GM12891 (cell line): Measurements from ENCODE around the gene GATAD2A.

Source experiments
- DNase-seq: peaks from one replicate; pipeline ENCODE4 v3.0.0; 2011; ENCODE audit warnings: low spot score; ENCODE audit not compliant: insufficient read length
- FAIRE-seq: peaks from 2 replicates; lab custom pipeline; 2011; peaks lifted over from hg19 to GRCh38; lab: Jason Lieb, UNC
- PAX5 ChIP-seq: IDR thresholded peaks from 2 replicates; pipeline ENCODE4 v1.6.1; 2011; ENCODE audit warnings: low read length, moderate library complexity, mild to moderate bottlenecking; ENCODE audit not compliant: insufficient read depth, severe bottlenecking
- POLR2A ChIP-seq: IDR thresholded peaks from 2 replicates; pipeline ENCODE4 v1.6.1; 2011; ENCODE audit warnings: low read depth, low read length, control low read depth
- POLR2AphosphoS5 ChIP-seq: IDR thresholded peaks from 2 replicates; pipeline ENCODE4 v1.6.1; 2011; ENCODE audit warnings: low read depth, low read length, control low read depth
- POU2F2 ChIP-seq: IDR thresholded peaks from 2 replicates; pipeline ENCODE4 v1.6.1; 2011; ENCODE audit warnings: low read depth, mild to moderate bottlenecking, control low read depth, low read length, moderate library complexity
- SPI1 ChIP-seq: IDR thresholded peaks from 2 replicates; pipeline ENCODE4 v1.6.1; 2011; ENCODE audit warnings: low read depth, low read length, control low read depth
- TAF1 ChIP-seq: IDR thresholded peaks from 2 replicates; pipeline ENCODE4 v1.6.1; 2011; ENCODE audit warnings: low read depth, low read length, control low read depth

The GATAD2A gene

GRCh38 chr19:19423322-19423721, 17.8 kb downstream of the GATAD2A start:
- FAIRE-seq (no peak), DNase-seq (no peak)
- TF ChIP-seq POLR2AphosphoS5: no peak
- no peak for TF ChIP-seq POU2F2
- no peak for TF ChIP-seq PAX5
- no peak for TF ChIP-seq POLR2A
- no peak for TF ChIP-seq SPI1
- TF ChIP-seq TAF1: no peak

- TF ChIP-seq TAF1 (no peak), POLR2A (no peak), POLR2AphosphoS5 (no peak), PAX5 (no peak), SPI1 (no peak), POU2F2 (no peak)
- DNase-seq (no peak), FAIRE-seq (peak; percentile 69)
Observed at GRCh38 chr19:19425170-19425875, 19.8 kb downstream of the GATAD2A start.

- TF ChIP-seq POLR2A (no peak), POLR2AphosphoS5 (no peak), POU2F2 (no peak), SPI1 (no peak), TAF1 (no peak)
- DNase-seq: no peak
- FAIRE-seq: no peak
Observed at GRCh38 chr19:19426216-19426615, 20.7 kb downstream of the GATAD2A start.

GRCh38 chr19:19426799-19427198, 21.3 kb downstream of the GATAD2A start:
- FAIRE-seq: no peak
- no peak for TF ChIP-seq PAX5
- DNase-seq: no peak

- DNase-seq (no peak), FAIRE-seq (no peak)
- TF ChIP-seq SPI1: no peak
Observed at GRCh38 chr19:19427302-19427701, 21.8 kb downstream of the GATAD2A start.

GRCh38 chr19:19427944-19428343, 22.5 kb downstream of the GATAD2A start:
- DNase-seq: no peak
- FAIRE-seq: no peak
- TF ChIP-seq PAX5: no peak
- TF ChIP-seq TAF1: no peak

- FAIRE-seq (no peak), DNase-seq (no peak)
- TF ChIP-seq POU2F2 (no peak), PAX5 (no peak), POLR2AphosphoS5 (no peak), POLR2A (no peak), TAF1 (no peak), SPI1 (no peak)
Observed at GRCh38 chr19:19428746-19429145, 23.3 kb downstream of the GATAD2A start.

- TF ChIP-seq POLR2A (no peak), PAX5 (no peak), POLR2AphosphoS5 (no peak), TAF1 (no peak), SPI1 (no peak), POU2F2 (no peak)
- no peak for FAIRE-seq
- DNase-seq: no peak
Observed at GRCh38 chr19:19429361-19429760, 23.9 kb downstream of the GATAD2A start.

- DNase-seq (no peak), FAIRE-seq (no peak)
- TF ChIP-seq TAF1 (no peak), PAX5 (no peak), POLR2A (no peak), POU2F2 (no peak), POLR2AphosphoS5 (no peak)
Observed at GRCh38 chr19:19432732-19433131, 27.3 kb downstream of the GATAD2A start.

- TF ChIP-seq PAX5: no peak
- no peak for TF ChIP-seq SPI1
- TF ChIP-seq POLR2A: no peak
- no peak for TF ChIP-seq POLR2AphosphoS5
- no peak for TF ChIP-seq TAF1
- no peak for TF ChIP-seq POU2F2
- no peak for FAIRE-seq
- DNase-seq: no peak
Observed at GRCh38 chr19:19433666-19434213, 28.3 kb downstream of the GATAD2A start.
